NB4 (cell line): ENCODE measurements around the gene IFNA8.

ENCODE experiments used
- DNase-seq: peaks from one replicate; pipeline ENCODE4 v3.0.0; 2010; ENCODE audit warnings: low read depth
- H3K4me3 ChIP-seq: one replicate; pipeline ENCODE4 v1.5.1; 2011; ENCODE audit warnings: mild to moderate bottlenecking, low read depth, low read length, moderate library complexity
- CTCF ChIP-seq: IDR thresholded peaks from one replicate; pipeline ENCODE4 v1.5.1; 2012; ENCODE audit warnings: low read depth, low read length
- MAX ChIP-seq: IDR thresholded peaks from 2 replicates; pipeline ENCODE4 v1.6.1; 2011; ENCODE audit warnings: low read depth, low read length
- MYC ChIP-seq: IDR thresholded peaks from 2 replicates; pipeline ENCODE4 v1.6.1; 2011; ENCODE audit warnings: low read depth, low read length
- POLR2A ChIP-seq: IDR thresholded peaks from 2 replicates; pipeline ENCODE4 v1.6.1; 2011; ENCODE audit warnings: mild to moderate bottlenecking; ENCODE audit not compliant: insufficient read length; ENCODE audit errors: extremely low read depth

IFNA8 gene

GRCh38 chr9:21392270-21392669 lies 16.6 kb upstream of the IFNA8 start:
- peak; percentile 65 for DNase-seq
- H3K4me3 ChIP-seq, result no peak overlapping the region
- peak; percentile 46 for TF ChIP-seq CTCF
- no peak for TF ChIP-seq POLR2A

- H3K4me3 ChIP-seq, result peak overlapping the region; percentile 40
- peak; percentile 71 for DNase-seq
These were observed 12.9 kb upstream of the IFNA8 start for GRCh38 chr9:21395778-21396717.

GRCh38 chr9:21398955-21399489 lies 9.9 kb upstream of the IFNA8 start:
- no peak for DNase-seq
- no peak overlapping the region for H3K4me3 ChIP-seq
- TF ChIP-seq CTCF, result no peak
- no peak for TF ChIP-seq MYC
- TF ChIP-seq MAX, result no peak
- TF ChIP-seq POLR2A, result no peak

More at GRCh38 chr9:21395778-21396717, 12.9 kb upstream of the IFNA8 start:
- TF ChIP-seq CTCF (peak; percentile 96), MAX (no peak), MYC (no peak), POLR2A (no peak)

GRCh38 chr9:21399956-21400355 lies 9.0 kb upstream of the IFNA8 start:
- no peak for TF ChIP-seq POLR2A
- TF ChIP-seq MAX, result no peak
- no peak for TF ChIP-seq CTCF
- no peak for TF ChIP-seq MYC
- no peak for DNase-seq

GRCh38 chr9:21402386-21403251 lies 6.3 kb upstream of the IFNA8 start:
- no peak for DNase-seq
- peak overlapping the region; percentile 32 for H3K4me3 ChIP-seq
- TF ChIP-seq MAX (no peak), POLR2A (no peak), CTCF (no peak), MYC (no peak)

More at GRCh38 chr9:21399956-21400355, 9.0 kb upstream of the IFNA8 start:
- H3K4me3 ChIP-seq, result no peak overlapping the region
